Esophagus squamous epithelium (tissue), 4 donors: ENCODE measurements around the gene FBXO2.

Experiments
- POLR2A ChIP-seq, 4 donors: fragments of 450-650 bp; IDR thresholded peaks; one replicate each; pipeline ENCODE4 v1.6.1; 2017; ENCODE audit warnings: antibody characterized with exemption in 4 of 4, mild to moderate bottlenecking in 4 of 4, moderate library complexity in 3 of 4
- TF ChIP-seq, protein P1 (sequence below), 6 experiments: fragments of 450-650 bp in 4 of 6; fragments of 200-600 bp in 2 of 6; sonication (generic) in 2 of 6; IDR thresholded peaks; one replicate each; pipeline ENCODE4 v1.5.1; 2016 to 2019; ENCODE audit warnings: antibody characterized with exemption in 6 of 6, mild to moderate bottlenecking in 4 of 6, moderate library complexity in 4 of 6

DNA sequence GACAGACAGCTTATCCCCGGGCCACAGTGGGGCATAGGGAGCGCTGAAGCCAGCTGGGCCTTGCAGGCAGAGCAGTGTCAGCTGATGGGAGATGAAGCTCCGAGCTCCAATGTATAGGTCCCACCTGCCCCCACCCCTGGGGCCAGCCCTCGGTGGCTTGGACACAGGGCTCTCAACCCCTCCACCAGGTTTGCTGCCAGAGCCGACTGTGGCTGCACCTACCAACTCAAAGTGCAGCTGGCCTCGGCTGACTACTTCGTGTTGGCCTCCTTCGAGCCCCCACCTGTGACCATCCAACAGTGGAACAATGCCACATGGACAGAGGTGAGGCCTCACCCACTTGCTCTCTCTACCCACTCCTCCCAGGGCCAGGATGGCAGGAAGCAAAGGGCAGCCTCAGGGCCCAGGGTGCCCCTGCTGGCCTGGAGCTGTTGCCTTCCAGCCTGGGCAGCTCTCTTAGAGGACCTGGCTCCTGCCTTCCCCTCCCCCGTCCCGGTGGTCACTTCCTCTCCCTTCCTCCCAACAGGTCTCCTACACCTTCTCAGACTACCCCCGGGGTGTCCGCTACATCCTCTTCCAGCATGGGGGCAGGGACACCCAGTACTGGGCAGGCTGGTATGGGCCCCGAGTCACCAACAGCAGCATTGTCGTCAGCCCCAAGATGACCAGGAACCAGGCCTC is 19.0 kb upstream of the FBXO2 start:
- TF ChIP-seq, protein P1, sequence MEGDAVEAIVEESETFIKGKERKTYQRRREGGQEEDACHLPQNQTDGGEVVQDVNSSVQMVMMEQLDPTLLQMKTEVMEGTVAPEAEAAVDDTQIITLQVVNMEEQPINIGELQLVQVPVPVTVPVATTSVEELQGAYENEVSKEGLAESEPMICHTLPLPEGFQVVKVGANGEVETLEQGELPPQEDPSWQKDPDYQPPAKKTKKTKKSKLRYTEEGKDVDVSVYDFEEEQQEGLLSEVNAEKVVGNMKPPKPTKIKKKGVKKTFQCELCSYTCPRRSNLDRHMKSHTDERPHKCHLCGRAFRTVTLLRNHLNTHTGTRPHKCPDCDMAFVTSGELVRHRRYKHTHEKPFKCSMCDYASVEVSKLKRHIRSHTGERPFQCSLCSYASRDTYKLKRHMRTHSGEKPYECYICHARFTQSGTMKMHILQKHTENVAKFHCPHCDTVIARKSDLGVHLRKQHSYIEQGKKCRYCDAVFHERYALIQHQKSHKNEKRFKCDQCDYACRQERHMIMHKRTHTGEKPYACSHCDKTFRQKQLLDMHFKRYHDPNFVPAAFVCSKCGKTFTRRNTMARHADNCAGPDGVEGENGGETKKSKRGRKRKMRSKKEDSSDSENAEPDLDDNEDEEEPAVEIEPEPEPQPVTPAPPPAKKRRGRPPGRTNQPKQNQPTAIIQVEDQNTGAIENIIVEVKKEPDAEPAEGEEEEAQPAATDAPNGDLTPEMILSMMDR (IDR thresholded peaks at IDR 0.05) = no peak
- TF ChIP-seq POLR2A (IDR thresholded peaks at IDR 0.05) = no peak
